GM12878 (cell line): ENCODE results near the gene NRG3. TPM values are rescaled to one million over a fixed set of nuclear protein-coding genes. Genes with fewer than 3 reads are reported as not detected.

Experiments used
- ATAC-seq: fragments of 200-7000 bp; cut with Tn5 transposase; 3 replicates; pipeline ENCODE4 v1.9.1; 2020; ENCODE audit warnings: mild to moderate bottlenecking, moderate library complexity
- BruUV-seq: library from RNA; stranded (reverse); fragments of 400-500 nt; replicated peaks from 2 replicates; lab custom pipeline; 2021; lab: Mats Ljungman, UMichigan
- CTCF ChIA-PET: fragments of 300-600 bp; sonication (Branson Sonifier 250); formaldehyde crosslinking; extraction: SDS; loops from one replicate; lab custom pipeline; 2021; ENCODE audit warnings: inconsistent platforms; lab: Yijun Ruan, JAX
- POLR2A ChIA-PET: fragments of 350-600 bp; formaldehyde crosslinking; extraction: SDS; loops from one replicate; lab custom pipeline; 2021; ENCODE audit warnings: inconsistent platforms; lab: Charles Lee
- RAD21 ChIA-PET: fragments of 300-600 bp; sonication (Branson Sonifier 250); formaldehyde crosslinking; loops from one replicate; lab custom pipeline; 2023; ENCODE audit warnings: antibody characterized with exemption; ENCODE audit not compliant: unreplicated experiment; lab: Charles Lee
- SMC1A ChIA-PET: fragments of 300-600 bp; sonication (Branson Sonifier 250); formaldehyde crosslinking; loops from one replicate; lab custom pipeline; 2023; ENCODE audit not compliant: unreplicated experiment, uncharacterized antibody; lab: Charles Lee
- DNase-seq: peaks from one replicate; pipeline ENCODE4 v3.0.0-alpha.2; 2011; ENCODE audit warnings: low read depth, low spot score
- FAIRE-seq: peaks from 3 replicates; lab custom pipeline; 2011; peaks lifted over from hg19 to GRCh38; lab: Jason Lieb, UNC
- H2AFZ ChIP-seq: 2 replicates; pipeline ENCODE4 v1.6.0; 2011; ENCODE audit warnings: low read depth, low read length, control low read depth; ENCODE audit not compliant: control insufficient read depth
- H3K27ac ChIP-seq: 2 replicates; pipeline ENCODE4 v1.5.1; 2011; ENCODE audit warnings: control low read depth; ENCODE audit not compliant: control insufficient read depth, insufficient read depth
- H3K27me3 ChIP-seq, 2 experiments: replicated peaks in 1 of 2; 2 replicates each; pipeline versions ENCODE4 v1.6.0 to v1.6.1; 2011; ENCODE audit warnings: low read length in 1 of 2; ENCODE audit not compliant: control insufficient read depth in 2 of 2, insufficient read depth in 2 of 2
- H3K36me3 ChIP-seq, 2 experiments: 2 replicates each; pipeline ENCODE4 v1.5.1; 2011; ENCODE audit warnings: low read length in 1 of 2; ENCODE audit not compliant: control insufficient read depth in 2 of 2, insufficient read depth in 2 of 2
- H3K4me1 ChIP-seq: 2 replicates; pipeline ENCODE4 v1.6.1; 2011; ENCODE audit warnings: mild to moderate bottlenecking, low read length, moderate library complexity, mixed read lengths; ENCODE audit not compliant: control insufficient read depth, insufficient read depth
- H3K4me2 ChIP-seq: 2 replicates; pipeline ENCODE4 v1.6.0; 2011; ENCODE audit warnings: control low read depth; ENCODE audit not compliant: control insufficient read depth, insufficient read depth
- H3K4me3 ChIP-seq: fragments of 200-600 bp; sonication (generic); 2 replicates; pipeline ENCODE4 v1.5.1; 2016
- H3K79me2 ChIP-seq: 2 replicates; pipeline ENCODE4 v1.6.0; 2011; ENCODE audit warnings: low read length; ENCODE audit not compliant: control insufficient read depth, insufficient read depth
- H3K9ac ChIP-seq: 2 replicates; pipeline ENCODE4 v1.8.0; 2011; ENCODE audit warnings: low read length, control low read depth, mixed read lengths; ENCODE audit not compliant: control insufficient read depth, insufficient read depth
- H3K9me3 ChIP-seq: replicated peaks from 3 replicates; pipeline ENCODE4 v1.5.1; 2011; ENCODE audit warnings: mild to moderate bottlenecking, low read length; ENCODE audit not compliant: control insufficient read depth, insufficient read depth
- H4K20me1 ChIP-seq: 2 replicates; pipeline ENCODE4 v1.6.0; 2011; ENCODE audit not compliant: control insufficient read depth, insufficient read depth
- ASH2L ChIP-seq: fragments of 300-600, 200-600 bp; sonication (generic); IDR thresholded peaks from 2 replicates; pipeline ENCODE4 v1.6.1; 2017; ENCODE audit warnings: low read depth, mild to moderate bottlenecking, borderline replicate concordance
- ATF7 ChIP-seq: fragments of 450-650 bp; IDR thresholded peaks from 2 replicates; pipeline ENCODE4 v1.6.1; 2016; ENCODE audit warnings: low read depth, mild to moderate bottlenecking
- CREB1 ChIP-seq: IDR thresholded peaks from 2 replicates; pipeline ENCODE4 v1.6.1; 2012; ENCODE audit warnings: low read depth, mild to moderate bottlenecking, inconsistent platforms
- E2F8 ChIP-seq: fragments of 450-650 bp; IDR thresholded peaks from 2 replicates; pipeline ENCODE4 v1.6.1; 2018; ENCODE audit warnings: mild to moderate bottlenecking, low read depth, moderate library complexity; ENCODE audit not compliant: partially characterized antibody
- GABPA ChIP-seq: IDR thresholded peaks from 2 replicates; pipeline ENCODE4 v1.6.1; 2014; ENCODE audit warnings: antibody characterized with exemption, low read depth, mild to moderate bottlenecking, inconsistent platforms
- HCFC1 ChIP-seq: fragments of 150-350 bp; IDR thresholded peaks from 2 replicates; pipeline ENCODE4 v1.6.1; 2014; ENCODE audit warnings: low read length
- IKZF2 ChIP-seq, 2 experiments: fragments of 450-650 bp; IDR thresholded peaks; 2 replicates each; pipeline ENCODE4 v1.6.1; 2017; ENCODE audit warnings: mild to moderate bottlenecking in 2 of 2, moderate library complexity in 2 of 2
- KDM1A ChIP-seq: fragments of 200-600 bp; sonication (generic); IDR thresholded peaks from 2 replicates; pipeline ENCODE4 v1.6.1; 2016; ENCODE audit warnings: borderline replicate concordance
- RELB ChIP-seq: fragments of 450-650 bp; IDR thresholded peaks from 2 replicates; pipeline ENCODE4 v1.6.1; 2017; ENCODE audit warnings: low read depth, mild to moderate bottlenecking, moderate library complexity
- STAT3 ChIP-seq: IDR thresholded peaks from 2 replicates; pipeline ENCODE4 v1.6.1; 2011; ENCODE audit warnings: low read depth, low read length, improper control_type of control experiment
- ZNF592 ChIP-seq: fragments of 450-650 bp; IDR thresholded peaks from 2 replicates; pipeline ENCODE4 v1.6.1; 2017; ENCODE audit warnings: mild to moderate bottlenecking, moderate library complexity
- WGBS: methylation state at CpG from one replicate; pipeline ENCODE4 v1.1.6; 2016; ENCODE audit warnings: low lambda C conversion rate; ENCODE audit not compliant: insufficient replicate concordance, insufficient coverage; ENCODE audit errors: missing lambda C conversion rate; 5-methylcytosine and 5-hydroxymethylcytosine counted together
- in situ Hi-C: fragments of 300-500 bp; cut with MboI; formaldehyde crosslinking; loops from 9 replicates; pipeline ENCODE4 v1.14.3; 2018; ENCODE audit warnings: mixed read lengths
- intact Hi-C: fragments of 100-400 bp; cut with micrococcal nuclease; formaldehyde crosslinking; loops from one replicate; pipeline ENCODE4 v1.14.2; 2022; ENCODE audit not compliant: unreplicated experiment
- polyA plus RNA-seq, 11 experiments: library from polyadenylated mRNA; depleted of rRNA in 4 of 11; unstranded in 6 of 11; stranded (reverse) in 5 of 11; fragments of >200 nt; fragmentation: Nextera tagmentation in 4 of 11; fragmentation: Illumina TruSeq in 1 of 11; extraction: Ambion mirVana in 4 of 11; extraction: Trizol in 1 of 11; gene quantifications; 1 replicate in 1 of 11; 2 replicates in 10 of 11; pipeline versions ENCODE4 v1.2.1 to v1.2.3, GENCODE V29; 2011 to 2016; ENCODE audit warnings: inconsistent platforms in 2 of 11, missing spikeins in 2 of 11, low read depth in 1 of 11
- total RNA-seq, 4 experiments: library from RNA; depleted of rRNA in 3 of 4; stranded (reverse); fragments of >200 nt in 3 of 4; fragmentation: Illumina TruSeq in 1 of 4; extraction: Trizol in 1 of 4; gene quantifications; 2 replicates each; pipeline versions ENCODE4 v1.2.1 to v1.2.3, GENCODE V29; 2013 to 2021

Gene NRG3
- total and polyA plus RNA-seq, 10 of the 15 experiments (the other 5 are each of a cell fraction or from before 2014, with no cell fraction given) = 0.03 to 0.41 (median 0.17) TPM; not detected in 3

GRCh38 chr10:81862596-81862995 is 12.4 kb upstream of the NRG3 start:
- no peak for ATAC-seq
- intact Hi-C loops = no loop called here
- BruUV-seq = no TSS peak
- no peak overlapping the region for H3K27ac ChIP-seq
- no peak for DNase-seq
- no peaks in the 10 kb centered on the region for H3K27me3 ChIP-seq
- no peak for FAIRE-seq
- H4K20me1 ChIP-seq = no peaks in the 10 kb centered on the region
- in situ Hi-C loops = no loop called here
- WGBS = 73% methylated on average over 8 of the region's 19 CpGs
- H3K9ac ChIP-seq = no peak overlapping the region
- H3K9me3 ChIP-seq = no peaks in the 10 kb centered on the region
- H3K4me1 ChIP-seq = no peaks in the 10 kb centered on the region
- CTCF ChIA-PET = no interaction called here
- H3K36me3 ChIP-seq = no peaks in the 10 kb centered on the region
- RAD21 ChIA-PET = no interaction called here
- no peak overlapping the region for H3K4me2 ChIP-seq
- TF ChIP-seq RELB (no peak), CREB1 (no peak), GABPA (no peak), IKZF2 (IDR thresholded peaks at IDR 0.05) (no peak), E2F8 (no peak), ASH2L (no peak), KDM1A (no peak), ATF7 (no peak), ZNF592 (no peak), HCFC1 (no peak), STAT3 (no peak)
- POLR2A ChIA-PET = no interaction called here
- SMC1A ChIA-PET = no interaction called here
- no peak overlapping the region for H3K4me3 ChIP-seq
- no peak overlapping the region for H2AFZ ChIP-seq
- no peaks in the 10 kb centered on the region for H3K79me2 ChIP-seq
